ENCODE measurements around the gene TIGD1.

The TIGD1 gene

GRCh38 chr2:232523682-232524597 lies 26.4 kb downstream of the TIGD1 start:
- peak; percentile 62 for DNase-seq (ENCODE audit: low spot score)

- DNase-seq (ENCODE audit: low spot score) = no peak
Observed at GRCh38 chr2:232523402-232523681, 27.0 kb downstream of the TIGD1 start.

- DNase-seq (ENCODE audit: low spot score) = no peak
Observed at GRCh38 chr2:232522623-232523401, 27.5 kb downstream of the TIGD1 start.

- DNase-seq (ENCODE audit: low spot score) = no peak
Observed at GRCh38 chr2:232521959-232522622, 28.3 kb downstream of the TIGD1 start.

- DNase-seq (ENCODE audit: low spot score) = no peak
Observed at GRCh38 chr2:232521098-232521497, 29.3 kb downstream of the TIGD1 start.

GRCh38 chr2:232520489-232520888 lies 29.9 kb downstream of the TIGD1 start:
- no peak for DNase-seq (ENCODE audit: low spot score)

GRCh38 chr2:232519581-232520438 lies 30.5 kb downstream of the TIGD1 start, which contains the start of gene PRSS56:
PRSS56 (plus strand) TSS chr2:232520388; CDS start chr2:232520599, 211 bp downstream.
- DNase-seq (ENCODE audit: low spot score) = no peak

- no peak for DNase-seq (ENCODE audit: low spot score)
Observed at GRCh38 chr2:232518844-232519243, 31.5 kb downstream of the TIGD1 start.

GRCh38 chr2:232516551-232516950 lies 33.8 kb downstream of the TIGD1 start:
- DNase-seq (ENCODE audit: low spot score) = no peak

- no peak for DNase-seq (ENCODE audit: low spot score)
Observed at GRCh38 chr2:232515639-232516038, 34.7 kb downstream of the TIGD1 start.

GRCh38 chr2:232513353-232513752 lies 37.0 kb downstream of the TIGD1 start:
- no peak for DNase-seq (ENCODE audit: low spot score)

GRCh38 chr2:232512602-232513001 lies 37.8 kb downstream of the TIGD1 start:
- no peak for DNase-seq (ENCODE audit: low spot score)

- no peak for DNase-seq (ENCODE audit: low spot score)
Observed at GRCh38 chr2:232511336-232511890, 38.9 kb downstream of the TIGD1 start.

- no peak for DNase-seq (ENCODE audit: low spot score)
Observed at GRCh38 chr2:232508251-232508650, 42.1 kb downstream of the TIGD1 start.

- DNase-seq (ENCODE audit: low spot score) = no peak
Observed at GRCh38 chr2:232506709-232507108, 43.6 kb downstream of the TIGD1 start.

GRCh38 chr2:232505856-232506255 lies 44.5 kb downstream of the TIGD1 start:
- peak; percentile 49 for DNase-seq (ENCODE audit: low spot score)

GRCh38 chr2:232504438-232504837 lies 45.9 kb downstream of the TIGD1 start:
- DNase-seq (ENCODE audit: low spot score) = peak; percentile 36

GRCh38 chr2:232503809-232504323 lies 46.5 kb downstream of the TIGD1 start:
- no peak for DNase-seq (ENCODE audit: low spot score)

GRCh38 chr2:232502911-232503808 lies 47.2 kb downstream of the TIGD1 start:
- DNase-seq (ENCODE audit: low spot score) = peak; percentile 37

- no peak for DNase-seq (ENCODE audit: low spot score)
Observed at GRCh38 chr2:232502511-232502910, 47.8 kb downstream of the TIGD1 start.

All from SK-N-DZ (cell line).